ENCODE measurements around the gene PLA2G3. TPM values are rescaled to one million over a fixed set of nuclear protein-coding genes. Genes with fewer than 3 reads are reported as not detected.
"Not testable (repeated sequence)": the region's sequence is repeated elsewhere in the genome, so short reads cannot be mapped to it uniquely, and the experiment has no call there.

The PLA2G3 gene
- total RNA-seq, 1 donor from 2014 or later, result 6.1 TPM

- H3K4me1 ChIP-seq, result peaks cover 14% of the 10 kb centered on the region
- no peak for DNase-seq (ENCODE audit: extremely low spot score in 2 of 2)
- H3K27ac ChIP-seq, result no peak overlapping the region
- no peaks in the 10 kb centered on the region for H3K9me3 ChIP-seq
- H3K4me3 ChIP-seq, result no peak overlapping the region
- no peaks in the 10 kb centered on the region for H3K36me3 ChIP-seq
- intact Hi-C loops (cut with DNase I), result no loop called here
- H3K27me3 ChIP-seq, result no peaks in the 10 kb centered on the region
- TF ChIP-seq POLR2AphosphoS5 (IDR thresholded peaks at IDR 0.05; ENCODE audit: insufficient read depth in 1 of 2, low read depth in 1 of 2) (no peak), POLR2A (IDR thresholded peaks at IDR 0.05) (no peak), CTCF (IDR thresholded peaks at IDR 0.05) (no peak)
Observed at GRCh38 chr22:31121403-31121802, 18.9 kb downstream of the PLA2G3 start.

DNA sequence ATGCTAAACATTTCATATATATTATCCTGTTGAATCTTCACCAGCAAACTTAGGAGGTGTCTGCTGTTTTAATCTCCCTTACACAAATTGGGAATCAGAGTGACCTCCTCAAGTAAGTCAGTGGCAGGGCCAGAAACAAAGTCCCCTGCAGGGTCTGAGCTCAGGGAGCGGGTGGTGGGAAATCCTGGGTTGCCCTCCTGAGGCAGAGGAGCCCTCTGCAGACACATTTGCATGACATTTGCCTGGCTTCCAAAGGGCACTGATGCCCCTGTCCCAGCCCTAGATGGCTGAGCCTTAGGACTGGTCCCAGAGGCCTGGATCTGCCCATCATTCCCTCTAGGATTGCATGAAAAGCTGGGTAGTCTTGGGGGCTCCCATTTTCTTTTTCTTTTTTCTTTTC, 19.7 kb downstream of the PLA2G3 start:
- Histone ChIP-seq H3K4me1 (peaks cover 14% of the 10 kb centered on the region), H3K27me3 (no peaks in the 10 kb centered on the region), H3K27ac (no peak overlapping the region), H3K4me3 (no peak overlapping the region), H3K36me3 (no peaks in the 10 kb centered on the region), H3K9me3 (no peaks in the 10 kb centered on the region)
- TF ChIP-seq CTCF (IDR thresholded peaks at IDR 0.05) (no peak), POLR2A (IDR thresholded peaks at IDR 0.05) (no peak), POLR2AphosphoS5 (IDR thresholded peaks at IDR 0.05; ENCODE audit: insufficient read depth in 1 of 2, low read depth in 1 of 2) (no peak)
- no peak for DNase-seq (ENCODE audit: extremely low spot score in 2 of 2)
- intact Hi-C loops (cut with DNase I), result no loop called here

DNA sequence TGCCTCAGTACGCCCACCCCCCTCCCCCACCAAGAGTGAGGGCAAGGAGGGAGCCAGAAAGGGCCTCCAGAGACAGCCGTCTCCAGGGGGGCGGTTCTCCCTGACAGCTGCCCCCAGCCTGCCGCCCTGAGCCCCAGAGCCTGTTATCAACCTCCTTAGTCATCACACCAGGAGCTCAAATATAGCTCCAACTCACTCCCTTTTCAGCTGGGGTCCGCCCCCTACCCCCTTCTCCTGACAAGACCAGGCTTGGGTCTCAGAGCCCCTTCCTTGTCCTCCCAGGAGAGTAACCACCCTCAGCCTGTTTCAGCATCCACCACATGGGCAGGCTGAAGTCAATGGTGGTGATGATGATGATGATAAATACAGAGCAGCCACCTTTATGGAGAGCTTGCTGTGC, 20.1 kb downstream of the PLA2G3 start:
- intact Hi-C loops (cut with DNase I), result no loop called here
- H3K4me1 ChIP-seq, result peaks cover 14% of the 10 kb centered on the region
- no peaks in the 10 kb centered on the region for H3K27me3 ChIP-seq
- no peak overlapping the region for H3K4me3 ChIP-seq
- no peaks in the 10 kb centered on the region for H3K9me3 ChIP-seq
- H3K36me3 ChIP-seq, result no peaks in the 10 kb centered on the region
- H3K27ac ChIP-seq, result no peak overlapping the region
- TF ChIP-seq POLR2A (IDR thresholded peaks at IDR 0.05), result no peak
- no peak for TF ChIP-seq POLR2AphosphoS5 (IDR thresholded peaks at IDR 0.05; ENCODE audit: insufficient read depth in 1 of 2, low read depth in 1 of 2)
- TF ChIP-seq CTCF (IDR thresholded peaks at IDR 0.05), result no peak
- no peak for DNase-seq (ENCODE audit: extremely low spot score in 2 of 2)

DNA sequence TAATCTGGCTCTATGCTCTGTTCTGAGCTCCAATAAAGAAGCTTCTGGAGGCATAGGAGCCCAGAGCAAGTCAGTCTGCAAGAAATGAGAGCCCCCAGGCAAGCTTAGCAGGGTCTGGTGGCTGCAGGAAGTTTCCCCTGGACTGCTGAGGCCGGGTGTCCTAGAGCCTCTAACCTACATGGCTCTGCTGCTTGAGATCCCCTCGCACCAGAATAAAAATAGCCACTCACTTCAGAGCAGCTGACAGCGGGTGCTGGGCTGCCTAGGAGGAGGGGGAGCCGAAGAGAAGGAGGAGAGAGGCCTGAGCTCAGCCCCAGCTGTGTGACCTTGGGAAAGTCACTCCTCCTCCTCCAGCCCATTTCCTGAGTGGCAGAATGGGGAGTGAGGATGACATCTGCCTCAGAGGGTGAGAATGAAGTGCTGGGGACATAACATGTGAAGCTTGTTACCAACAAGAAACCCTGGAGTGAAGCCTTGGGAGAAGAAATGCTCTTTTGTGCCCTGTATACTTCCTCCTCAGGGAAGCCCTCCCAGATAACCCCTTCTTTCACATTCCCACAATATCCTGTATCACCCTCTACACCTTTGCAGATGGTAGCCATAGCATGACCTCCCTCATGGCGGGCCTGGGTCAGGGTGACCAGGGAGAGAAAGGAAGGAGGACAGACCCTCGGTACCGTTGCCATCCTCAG, 21.1 kb downstream of the PLA2G3 start:
- H3K4me1 ChIP-seq, result peaks cover 14% of the 10 kb centered on the region
- DNase-seq (ENCODE audit: extremely low spot score in 2 of 2), result no peak
- no peaks in the 10 kb centered on the region for H3K36me3 ChIP-seq
- no peak overlapping the region for H3K4me3 ChIP-seq
- intact Hi-C loops (cut with DNase I), result no loop called here
- H3K27me3 ChIP-seq, result no peaks in the 10 kb centered on the region
- no peaks in the 10 kb centered on the region for H3K9me3 ChIP-seq
- no peak for TF ChIP-seq CTCF (IDR thresholded peaks at IDR 0.05)
- no peak for TF ChIP-seq POLR2A (IDR thresholded peaks at IDR 0.05)
- TF ChIP-seq POLR2AphosphoS5 (IDR thresholded peaks at IDR 0.05; ENCODE audit: insufficient read depth in 1 of 2, low read depth in 1 of 2), result no peak
- H3K27ac ChIP-seq, result no peak overlapping the region

- no peak overlapping the region for H3K4me3 ChIP-seq
- no peak for DNase-seq (ENCODE audit: extremely low spot score in 2 of 2)
- no peaks in the 10 kb centered on the region for H3K36me3 ChIP-seq
- peaks cover 13% of the 10 kb centered on the region for H3K4me1 ChIP-seq
- TF ChIP-seq CTCF (IDR thresholded peaks at IDR 0.05), result no peak
- no peak for TF ChIP-seq POLR2A (IDR thresholded peaks at IDR 0.05)
- TF ChIP-seq POLR2AphosphoS5 (IDR thresholded peaks at IDR 0.05; ENCODE audit: insufficient read depth in 1 of 2, low read depth in 1 of 2), result no peak
- H3K27me3 ChIP-seq, result no peaks in the 10 kb centered on the region
- intact Hi-C loops (cut with DNase I), result no loop called here
- no peaks in the 10 kb centered on the region for H3K9me3 ChIP-seq
- H3K27ac ChIP-seq, result no peak overlapping the region
Observed at GRCh38 chr22:31118046-31118820, 22.1 kb downstream of the PLA2G3 start.

DNA sequence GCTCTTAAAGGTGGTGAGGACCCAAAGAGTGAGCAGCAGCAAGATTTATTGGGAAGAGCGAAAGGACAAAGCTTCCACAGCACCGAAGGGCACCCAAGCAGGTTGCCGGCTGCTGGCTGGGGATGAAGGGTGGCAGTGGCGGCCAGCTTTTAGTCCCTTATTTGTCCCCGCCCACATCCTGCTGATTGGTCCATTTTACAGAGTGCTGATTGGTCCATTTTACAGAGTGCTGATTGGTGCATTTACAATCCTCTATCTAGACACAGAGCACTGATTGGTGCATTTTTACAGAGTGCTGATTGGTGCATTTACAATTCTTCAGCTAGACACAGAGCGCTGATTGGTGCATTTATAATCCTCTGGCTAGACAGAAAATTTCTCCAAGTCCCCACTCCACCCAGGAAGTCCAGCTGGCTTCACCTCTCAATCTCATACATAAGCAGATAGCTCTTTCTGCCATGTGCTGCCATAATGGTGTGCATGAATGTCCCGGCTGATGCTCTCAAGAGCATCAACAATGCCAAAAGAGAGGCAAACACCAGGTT, 27.7 kb downstream of the PLA2G3 start:
- H3K4me3 ChIP-seq; H3K27ac ChIP-seq; H3K27me3 ChIP-seq; intact Hi-C loops (cut with DNase I); H3K4me1 ChIP-seq; DNase-seq (ENCODE audit: extremely low spot score in 2 of 2); H3K9me3 ChIP-seq; H3K36me3 ChIP-seq: not testable (repeated sequence)

Data from vagina (tissue), 2 donors.